ENCODE results near the gene KCNIP3. TPM values are rescaled to one million over a fixed set of nuclear protein-coding genes. Genes with fewer than 3 reads are reported as not detected.
A peak's percentile ranks its signal among the peaks of the same experiment; 100 is the strongest.
"Not testable (repeated sequence)": the region's sequence is repeated elsewhere in the genome, so short reads cannot be mapped to it uniquely, and the experiment has no call there.

The KCNIP3 gene
- total RNA-seq, 2 donors from 2014 or later: not detected

GRCh38 chr2:95390272-95390880 lies 93.2 kb downstream of the KCNIP3 start:
- DNase-seq (ENCODE audit: low spot score) (no peak), ATAC-seq (no peak)
- Mint-ChIP-seq H3K27me3 (peaks cover 0 to 3% of the 10 kb centered on the region in 2 donors), H3K4me3 (no peak overlapping the region), H3K27ac (no peak overlapping the region), H3K9me3 (no peaks in the 10 kb centered on the region), H3K4me1 (ENCODE audit: low read depth in 2 of 2) (no peaks in the 10 kb centered on the region), H3K36me3 (no peaks in the 10 kb centered on the region)

- Mint-ChIP-seq H3K36me3 (no peaks in the 10 kb centered on the region), H3K9me3 (no peaks in the 10 kb centered on the region), H3K4me1 (ENCODE audit: low read depth in 2 of 2) (no peaks in the 10 kb centered on the region), H3K4me3 (no peak overlapping the region), H3K27me3 (peaks cover 0 to 3% of the 10 kb centered on the region in 2 donors), H3K27ac (no peak overlapping the region)
- no peak for ATAC-seq
- no peak for DNase-seq (ENCODE audit: low spot score)
Measured at GRCh38 chr2:95390881-95391321, 93.8 kb downstream of the KCNIP3 start.

GRCh38 chr2:95391641-95392310 lies 94.6 kb downstream of the KCNIP3 start:
- H3K4me3 Mint-ChIP-seq: no peak overlapping the region

GRCh38 chr2:95392320-95392719 lies 95.2 kb downstream of the KCNIP3 start:
- Mint-ChIP-seq H3K4me1 (ENCODE audit: low read depth in 2 of 2) (no peaks in the 10 kb centered on the region), H3K27ac (no peak overlapping the region), H3K9me3 (no peaks in the 10 kb centered on the region), H3K36me3 (no peaks in the 10 kb centered on the region), H3K4me3 (no peak overlapping the region), H3K27me3 (no peaks in the 10 kb centered on the region)
- no peak for DNase-seq (ENCODE audit: low spot score)
- ATAC-seq: no peak

More at GRCh38 chr2:95391641-95392310, 94.6 kb downstream of the KCNIP3 start:
- Mint-ChIP-seq H3K4me1 (ENCODE audit: low read depth in 2 of 2) (no peaks in the 10 kb centered on the region), H3K36me3 (no peaks in the 10 kb centered on the region), H3K27ac (no peak overlapping the region), H3K27me3 (no peaks in the 10 kb centered on the region), H3K9me3 (no peaks in the 10 kb centered on the region)
- DNase-seq (ENCODE audit: low spot score): no peak
- no peak for ATAC-seq

- no peak for DNase-seq (ENCODE audit: low spot score)
- no peak overlapping the region for H3K4me3 Mint-ChIP-seq
- H3K4me1 Mint-ChIP-seq (ENCODE audit: low read depth in 2 of 2): no peaks in the 10 kb centered on the region
- H3K27ac Mint-ChIP-seq: no peak overlapping the region
- H3K27me3 Mint-ChIP-seq: no peaks in the 10 kb centered on the region
- no peak for ATAC-seq
- no peaks in the 10 kb centered on the region for H3K9me3 Mint-ChIP-seq
- H3K36me3 Mint-ChIP-seq: no peaks in the 10 kb centered on the region
Measured at GRCh38 chr2:95392730-95393455, 95.7 kb downstream of the KCNIP3 start.

GRCh38 chr2:95393901-95394300 lies 96.8 kb downstream of the KCNIP3 start:
- DNase-seq (ENCODE audit: low spot score) (no peak), ATAC-seq (no peak)
- Mint-ChIP-seq H3K4me3 (no peak overlapping the region), H3K27me3 (no peaks in the 10 kb centered on the region), H3K27ac (no peak overlapping the region), H3K36me3 (no peaks in the 10 kb centered on the region), H3K4me1 (ENCODE audit: low read depth in 2 of 2) (no peaks in the 10 kb centered on the region), H3K9me3 (no peaks in the 10 kb centered on the region)

GRCh38 chr2:95399061-95399460 lies 101.9 kb downstream of the KCNIP3 start:
- ATAC-seq (no peak), DNase-seq (ENCODE audit: low spot score) (no peak)
- H3K4me1 Mint-ChIP-seq (ENCODE audit: low read depth in 2 of 2): peaks cover 6 to 22% of the 10 kb centered on the region in 2 donors
- H3K4me3 Mint-ChIP-seq: no peak overlapping the region
- H3K27ac Mint-ChIP-seq: no peak overlapping the region
- no peaks in the 10 kb centered on the region for H3K9me3 Mint-ChIP-seq
- no peaks in the 10 kb centered on the region for H3K36me3 Mint-ChIP-seq
- no peaks in the 10 kb centered on the region for H3K27me3 Mint-ChIP-seq

- peak overlapping the region; percentile 98 for H3K4me3 Mint-ChIP-seq
- no peaks in the 10 kb centered on the region for H3K9me3 Mint-ChIP-seq
- ATAC-seq: no peak
Measured at GRCh38 chr2:95401480-95401879, 104.3 kb downstream of the KCNIP3 start.

GRCh38 chr2:95402004-95402369 lies 104.8 kb downstream of the KCNIP3 start:
- peak overlapping the region; percentile 98 for H3K4me3 Mint-ChIP-seq
- H3K36me3 Mint-ChIP-seq; H3K27me3 Mint-ChIP-seq; H3K9me3 Mint-ChIP-seq; DNase-seq (ENCODE audit: low spot score): not testable (repeated sequence)
- peak in 1 of 2 donors; percentile 4 for ATAC-seq
- peaks cover 6 to 22% of the 10 kb centered on the region in 2 donors for H3K4me1 Mint-ChIP-seq (ENCODE audit: low read depth in 2 of 2)
- peak overlapping the region; percentile 91 to 97 for H3K27ac Mint-ChIP-seq

More at GRCh38 chr2:95401480-95401879, 104.3 kb downstream of the KCNIP3 start:
- Mint-ChIP-seq H3K4me1 (ENCODE audit: low read depth in 2 of 2) (peaks cover 6 to 22% of the 10 kb centered on the region in 2 donors), H3K36me3 (no peaks in the 10 kb centered on the region), H3K27ac (peak overlapping the region in 1 of 2 donors; percentile 97), H3K27me3 (no peaks in the 10 kb centered on the region)
- no peak for DNase-seq (ENCODE audit: low spot score)

GRCh38 chr2:95402370-95403203 lies 105.4 kb downstream of the KCNIP3 start, which contains the start of gene FAHD2A:
FAHD2A (plus strand) TSS chr2:95402708; CDS start chr2:95405559, 2,851 bp downstream.
- Mint-ChIP-seq H3K4me3 (peak within 1 kb of the TSS; percentile 98), H3K4me1 (ENCODE audit: low read depth in 2 of 2) (peaks cover 6 to 22% of the 10 kb centered on the region in 2 donors), H3K9me3 (no peaks in the 10 kb centered on the region), H3K27me3 (no peaks in the 10 kb centered on the region), H3K36me3 (no peaks in the 10 kb centered on the region), H3K27ac (peak within 1 kb of the TSS; percentile 91 to 97)
- peak; percentile 96 to 99 for ATAC-seq
- DNase-seq (ENCODE audit: low spot score): peak; percentile 96

GRCh38 chr2:95403204-95403721 lies 106.1 kb downstream of the KCNIP3 start:
- not testable (repeated sequence) for H3K36me3 Mint-ChIP-seq; H3K9me3 Mint-ChIP-seq; DNase-seq (ENCODE audit: low spot score); H3K27me3 Mint-ChIP-seq
- Mint-ChIP-seq H3K4me3 (peak overlapping the region; percentile 98), H3K4me1 (ENCODE audit: low read depth in 2 of 2) (peaks cover 6 to 23% of the 10 kb centered on the region in 2 donors), H3K27ac (peak overlapping the region; percentile 91 to 97)
- peak; percentile 17 to 52 for ATAC-seq

- peak overlapping the region in 1 of 2 donors; percentile 97 for H3K27ac Mint-ChIP-seq
- H3K27me3 Mint-ChIP-seq; H3K36me3 Mint-ChIP-seq; H3K9me3 Mint-ChIP-seq; DNase-seq (ENCODE audit: low spot score); ATAC-seq: not testable (repeated sequence)
- H3K4me1 Mint-ChIP-seq (ENCODE audit: low read depth in 2 of 2): peaks cover 6 to 26% of the 10 kb centered on the region in 2 donors
- peak overlapping the region; percentile 98 for H3K4me3 Mint-ChIP-seq
Measured at GRCh38 chr2:95403824-95404223, 106.7 kb downstream of the KCNIP3 start.

GRCh38 chr2:95404676-95405075 lies 107.5 kb downstream of the KCNIP3 start:
- not testable (repeated sequence) for H3K9me3 Mint-ChIP-seq; H3K27ac Mint-ChIP-seq; H3K36me3 Mint-ChIP-seq; H3K4me3 Mint-ChIP-seq; DNase-seq (ENCODE audit: low spot score); ATAC-seq; H3K27me3 Mint-ChIP-seq
- H3K4me1 Mint-ChIP-seq (ENCODE audit: low read depth in 2 of 2): peaks cover 6 to 30% of the 10 kb centered on the region in 2 donors
